Activated T-cell treated with anti-CD3 and anti-CD28 coated beads, Interleukin-2, amount 50 U/mL, for 72 hours (primary cell): ENCODE data around the gene ZDHHC4. TPM values are rescaled to one million over a fixed set of nuclear protein-coding genes. Genes with fewer than 3 reads are reported as not detected.

Source experiments
- ATAC-seq, 2 donors: fragments of 150-1000 bp; cut with Tn5 transposase; replicated peaks in 1 of 2; 2 replicates each; pipeline ENCODE4 v1.10.0; 2021; ENCODE audit warnings: moderate library complexity in 2 of 2, mild to moderate bottlenecking in 1 of 2
- DNase-seq, 2 donors: peaks; one replicate each; pipeline ENCODE4 v3.0.0; 2021 to 2022; ENCODE audit warnings: mixed read lengths in 1 of 2
- H3K27ac Mint-ChIP-seq: one replicate; pipeline ENCODE4 v1.8.0; 2022; ENCODE audit warnings: mild to moderate bottlenecking, moderate library complexity, mixed read lengths
- H3K27me3 Mint-ChIP-seq: one replicate; pipeline ENCODE4 v1.8.0; 2022; ENCODE audit warnings: low read depth, mixed read lengths
- H3K36me3 Mint-ChIP-seq, 2 donors: one replicate each; pipeline ENCODE4 v1.8.0; 2022; ENCODE audit warnings: mixed read lengths in 2 of 2, mild to moderate bottlenecking in 1 of 2; ENCODE audit not compliant: insufficient read depth in 2 of 2
- H3K4me1 Mint-ChIP-seq: one replicate; pipeline ENCODE4 v1.8.0; 2022; ENCODE audit warnings: low read depth, mixed read lengths
- H3K4me3 Mint-ChIP-seq, 2 donors: one replicate each; pipeline ENCODE4 v1.8.0; 2022; ENCODE audit warnings: mild to moderate bottlenecking in 2 of 2, mixed read lengths in 2 of 2, moderate library complexity in 2 of 2
- H3K9me3 Mint-ChIP-seq, 2 donors: one replicate each; pipeline ENCODE4 v1.8.0; 2022; ENCODE audit warnings: mixed read lengths in 2 of 2
- total RNA-seq, 2 donors: library from RNA; stranded (reverse); gene quantifications; one replicate each; pipeline ENCODE4 v1.2.3, GENCODE V29; 2022

Gene ZDHHC4
- total RNA-seq, 2 donors from 2014 or later = 48.5 to 48.9 TPM

DNA sequence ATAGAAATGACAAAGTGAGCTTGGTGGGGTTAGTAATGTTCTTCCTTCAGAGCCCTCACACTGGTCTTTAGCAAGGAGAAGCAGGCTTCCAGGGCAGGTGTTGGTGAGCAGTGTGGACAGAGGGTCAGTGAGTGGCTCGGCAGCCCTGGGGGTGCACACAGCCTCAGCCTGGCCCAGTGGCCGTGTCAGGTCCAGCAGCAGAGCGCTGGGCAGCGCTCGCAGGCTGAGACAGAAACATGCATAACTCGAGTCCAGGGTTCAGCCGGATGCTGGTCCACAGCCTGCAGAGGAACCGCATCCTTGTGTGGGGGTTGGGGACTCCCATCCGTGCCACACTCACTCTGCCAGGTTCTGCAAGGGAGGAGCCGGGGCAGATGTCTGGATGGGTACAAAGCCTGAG is 27.2 kb downstream of the ZDHHC4 start:
- H3K27me3 Mint-ChIP-seq = no peaks in the 10 kb centered on the region
- no peak overlapping the region for H3K4me3 Mint-ChIP-seq
- no peak for DNase-seq
- no peak overlapping the region for H3K27ac Mint-ChIP-seq
- ATAC-seq = no peak
- no peaks in the 10 kb centered on the region for H3K4me1 Mint-ChIP-seq
- no peaks in the 10 kb centered on the region for H3K9me3 Mint-ChIP-seq
- peaks cover 0 to 2% of the 10 kb centered on the region in 2 donors for H3K36me3 Mint-ChIP-seq

DNA sequence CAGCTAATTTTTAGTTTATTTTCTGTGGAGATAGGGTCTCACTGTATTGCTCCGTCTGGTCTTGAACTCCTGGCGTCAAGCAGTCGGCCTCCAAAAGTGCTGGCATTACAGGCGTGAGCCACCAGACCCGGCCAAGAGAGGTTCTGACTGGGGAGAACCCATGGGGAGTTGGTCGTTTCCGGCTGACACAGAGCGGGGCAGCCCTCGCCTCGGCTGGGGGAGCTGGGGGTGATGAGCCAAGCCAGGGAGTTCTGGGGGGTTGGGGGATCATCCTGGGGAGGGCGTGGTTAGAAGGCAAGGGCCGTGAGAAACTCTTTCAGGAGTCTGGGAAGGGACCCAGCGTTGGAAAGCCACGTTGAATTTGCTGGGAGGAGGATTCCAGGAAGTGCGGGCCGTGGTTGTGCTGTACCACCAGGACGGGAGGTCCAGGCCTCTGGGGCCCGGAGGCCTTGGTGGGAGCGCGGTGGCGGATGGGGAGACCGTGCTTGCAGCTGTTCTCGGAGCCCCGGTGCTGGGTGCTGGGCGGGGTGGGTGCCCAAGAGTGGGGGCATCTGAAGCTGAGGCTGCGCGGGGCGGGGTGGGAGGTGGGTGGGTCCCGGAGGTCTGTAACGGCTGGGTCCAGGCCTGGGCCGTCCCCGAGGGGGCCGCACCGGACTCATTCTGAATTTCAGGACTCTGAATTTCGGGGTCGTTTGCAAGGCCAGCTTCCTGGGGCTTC is 29.8 kb downstream of the ZDHHC4 start:
- Mint-ChIP-seq H3K27ac (no peak overlapping the region), H3K27me3 (no peaks in the 10 kb centered on the region), H3K36me3 (peaks cover 0 to 2% of the 10 kb centered on the region in 2 donors), H3K9me3 (no peaks in the 10 kb centered on the region), H3K4me3 (no peak overlapping the region), H3K4me1 (no peaks in the 10 kb centered on the region)
- no peak for ATAC-seq
- DNase-seq = no peak

- no peak overlapping the region for H3K4me3 Mint-ChIP-seq
- H3K4me1 Mint-ChIP-seq = no peaks in the 10 kb centered on the region
- ATAC-seq (no peak), DNase-seq (no peak)
- no peaks in the 10 kb centered on the region for H3K9me3 Mint-ChIP-seq
- no peaks in the 10 kb centered on the region for H3K27me3 Mint-ChIP-seq
- H3K27ac Mint-ChIP-seq = no peak overlapping the region
- peaks cover 0 to 2% of the 10 kb centered on the region in 2 donors for H3K36me3 Mint-ChIP-seq
Observed at GRCh38 chr7:6607651-6608051, 30.4 kb downstream of the ZDHHC4 start.

- no peaks in the 10 kb centered on the region for H3K4me1 Mint-ChIP-seq
- no peak for DNase-seq
- H3K36me3 Mint-ChIP-seq = peaks cover 0 to 2% of the 10 kb centered on the region in 2 donors
- H3K27me3 Mint-ChIP-seq = no peaks in the 10 kb centered on the region
- H3K9me3 Mint-ChIP-seq = no peaks in the 10 kb centered on the region
- H3K4me3 Mint-ChIP-seq = no peak overlapping the region
- no peak for ATAC-seq
- H3K27ac Mint-ChIP-seq = no peak overlapping the region
Observed at GRCh38 chr7:6608081-6608480, 30.8 kb downstream of the ZDHHC4 start.

GRCh38 chr7:6608794-6609193 is 31.5 kb downstream of the ZDHHC4 start:
- Mint-ChIP-seq H3K4me1 (no peaks in the 10 kb centered on the region), H3K4me3 (no peak overlapping the region), H3K27ac (no peak overlapping the region), H3K27me3 (no peaks in the 10 kb centered on the region), H3K36me3 (peaks cover 0 to 2% of the 10 kb centered on the region in 2 donors), H3K9me3 (no peaks in the 10 kb centered on the region)
- ATAC-seq (no peak), DNase-seq (no peak)

DNA sequence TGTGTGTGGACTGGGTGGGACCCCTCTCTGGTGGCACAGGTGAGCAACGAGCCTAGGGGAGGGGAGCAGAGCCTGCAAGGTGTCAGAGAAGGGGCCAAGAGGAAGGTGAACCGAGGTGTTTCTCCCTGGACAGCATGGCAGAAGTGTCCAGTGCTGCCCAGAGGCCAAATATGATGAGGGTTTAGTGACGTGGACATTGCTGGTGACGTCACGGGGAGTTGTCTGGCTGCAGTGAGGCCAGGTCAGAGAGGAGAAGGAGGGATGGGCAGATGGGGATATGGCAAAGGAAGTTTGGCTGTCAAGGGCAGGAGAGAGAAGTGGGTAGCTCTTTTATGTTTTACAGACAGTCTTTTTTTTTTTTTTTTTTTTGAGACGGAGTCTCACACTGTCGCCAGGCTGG is 35.6 kb downstream of the ZDHHC4 start:
- Mint-ChIP-seq H3K36me3 (no peaks in the 10 kb centered on the region), H3K4me3 (no peak overlapping the region), H3K4me1 (no peaks in the 10 kb centered on the region), H3K27ac (no peak overlapping the region), H3K9me3 (no peaks in the 10 kb centered on the region), H3K27me3 (peaks cover 6% of the 10 kb centered on the region)
- DNase-seq = no peak
- no peak for ATAC-seq

DNA sequence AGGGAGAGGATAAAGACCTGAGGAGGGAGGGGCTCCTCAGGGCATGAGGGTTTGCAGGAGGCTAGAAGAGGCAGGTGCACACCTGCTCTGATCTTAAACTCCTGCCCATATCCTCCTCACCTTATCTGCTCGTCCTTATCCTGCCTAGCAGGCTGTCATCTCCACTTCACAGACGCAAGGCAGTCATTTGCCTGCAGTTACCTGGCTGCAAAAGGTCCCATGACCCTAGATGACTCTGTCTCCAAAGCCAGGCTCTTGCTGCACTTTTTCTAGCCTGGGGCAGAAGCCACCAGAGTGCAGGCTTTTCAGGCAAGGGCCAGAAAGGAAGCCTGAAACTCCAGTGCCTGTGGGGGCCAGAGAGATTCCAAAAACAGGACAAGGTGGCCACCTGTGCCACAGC is 36.5 kb downstream of the ZDHHC4 start:
- Mint-ChIP-seq H3K36me3 (no peaks in the 10 kb centered on the region), H3K9me3 (no peaks in the 10 kb centered on the region), H3K27me3 (peaks cover 6% of the 10 kb centered on the region), H3K4me1 (peaks cover under 1% of the 10 kb centered on the region), H3K27ac (no peak overlapping the region), H3K4me3 (no peak overlapping the region)
- DNase-seq (no peak), ATAC-seq (no peak)

DNA sequence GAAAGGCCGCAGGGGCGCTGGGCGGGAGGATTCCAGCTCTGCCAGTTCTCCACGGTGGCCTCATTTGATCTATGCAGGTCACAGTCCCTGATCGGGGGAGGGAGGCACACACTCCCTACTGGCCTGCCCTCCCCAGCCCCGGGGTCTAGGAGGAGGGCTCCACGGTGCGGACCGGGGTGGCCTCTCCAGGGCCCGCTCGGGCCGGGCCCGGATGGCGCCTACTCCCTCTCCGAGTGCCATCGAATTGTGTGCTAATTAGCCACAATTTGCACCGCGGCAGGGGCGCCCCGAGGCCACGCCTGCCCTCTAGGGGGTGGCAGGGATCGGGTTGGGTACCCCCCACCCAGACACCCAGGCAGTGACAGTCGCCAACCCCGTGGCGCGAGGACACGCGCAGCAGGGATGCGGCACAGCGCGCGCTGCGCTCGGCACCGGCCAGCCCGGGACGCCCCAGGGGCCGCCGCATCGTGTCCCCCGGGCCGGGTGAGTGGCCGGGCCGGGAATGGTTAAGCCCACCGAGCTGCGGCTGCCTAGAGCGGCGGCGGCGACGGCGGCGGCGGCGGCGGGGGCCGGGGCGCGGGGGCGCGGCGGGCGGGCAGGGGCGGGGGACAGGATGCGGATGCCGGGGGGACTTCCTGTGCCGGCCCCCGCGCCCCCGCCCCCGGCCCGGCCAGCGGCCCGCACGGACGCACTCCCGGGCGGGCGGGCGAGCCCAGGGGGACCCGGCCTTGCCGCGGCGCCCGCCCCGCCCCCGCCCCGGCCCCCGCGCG is 37.9 kb downstream of the ZDHHC4 start, which contains the start of gene ZNF853:
ZNF853 (plus strand) TSS at position 658 of the 770 bp plus-strand sequence. CDS start 565 bp downstream, outside the sequence.
- H3K27me3 Mint-ChIP-seq = peaks cover 6% of the 10 kb centered on the region
- DNase-seq (peak; percentile 17 to 24), ATAC-seq (peak; percentile 55 to 67)
- peak within 1 kb of the TSS; percentile 92 for H3K27ac Mint-ChIP-seq
- H3K4me3 Mint-ChIP-seq = peak within 1 kb of the TSS; percentile 80 to 82
- peaks cover 15% of the 10 kb centered on the region for H3K4me1 Mint-ChIP-seq
- H3K9me3 Mint-ChIP-seq = no peaks in the 10 kb centered on the region
- H3K36me3 Mint-ChIP-seq = no peaks in the 10 kb centered on the region

DNA sequence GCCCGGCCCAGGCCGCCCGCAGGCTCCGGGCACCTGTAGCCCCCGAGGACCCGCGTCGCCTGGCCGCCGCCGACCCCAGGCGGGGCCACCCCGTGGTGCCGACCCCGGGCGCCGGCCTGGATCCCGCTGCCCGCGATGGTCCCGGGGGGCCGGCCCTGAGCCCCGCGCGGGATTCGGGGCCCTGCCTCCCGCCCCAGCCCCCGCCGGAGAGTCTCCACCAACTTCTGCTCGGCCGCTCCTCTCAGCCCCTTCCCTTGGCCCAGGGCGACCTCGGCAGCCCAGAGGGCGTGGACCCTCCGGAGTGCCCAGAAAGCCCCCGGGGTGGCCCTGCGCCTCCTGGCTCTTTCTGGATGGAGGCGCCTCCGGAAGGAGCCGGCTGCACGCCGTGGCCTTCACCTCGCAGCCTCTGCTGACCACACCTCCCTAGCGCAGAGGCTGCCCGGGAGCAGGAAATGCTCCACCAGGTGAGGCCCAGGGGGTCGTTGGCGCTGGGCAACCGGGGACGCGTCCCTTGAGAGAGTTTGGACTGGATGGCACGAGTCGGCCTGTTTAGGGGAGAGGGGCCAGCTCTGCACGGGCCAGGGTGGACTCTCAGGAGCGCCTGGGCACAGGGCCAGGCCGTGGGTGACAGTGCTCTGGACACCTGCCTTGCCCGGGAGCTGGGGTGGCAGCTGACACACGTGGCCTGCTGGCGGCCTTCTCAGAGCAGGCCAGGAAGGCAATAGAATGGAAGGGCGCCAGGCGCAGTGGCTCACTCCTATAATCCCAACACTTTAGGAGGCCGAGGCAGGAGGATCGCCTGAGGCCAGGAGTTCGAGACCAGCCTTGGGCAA is 38.7 kb downstream of the ZDHHC4 start:
- peaks cover 6% of the 10 kb centered on the region for H3K27me3 Mint-ChIP-seq
- peak; percentile 23 to 36 for ATAC-seq

DNA sequence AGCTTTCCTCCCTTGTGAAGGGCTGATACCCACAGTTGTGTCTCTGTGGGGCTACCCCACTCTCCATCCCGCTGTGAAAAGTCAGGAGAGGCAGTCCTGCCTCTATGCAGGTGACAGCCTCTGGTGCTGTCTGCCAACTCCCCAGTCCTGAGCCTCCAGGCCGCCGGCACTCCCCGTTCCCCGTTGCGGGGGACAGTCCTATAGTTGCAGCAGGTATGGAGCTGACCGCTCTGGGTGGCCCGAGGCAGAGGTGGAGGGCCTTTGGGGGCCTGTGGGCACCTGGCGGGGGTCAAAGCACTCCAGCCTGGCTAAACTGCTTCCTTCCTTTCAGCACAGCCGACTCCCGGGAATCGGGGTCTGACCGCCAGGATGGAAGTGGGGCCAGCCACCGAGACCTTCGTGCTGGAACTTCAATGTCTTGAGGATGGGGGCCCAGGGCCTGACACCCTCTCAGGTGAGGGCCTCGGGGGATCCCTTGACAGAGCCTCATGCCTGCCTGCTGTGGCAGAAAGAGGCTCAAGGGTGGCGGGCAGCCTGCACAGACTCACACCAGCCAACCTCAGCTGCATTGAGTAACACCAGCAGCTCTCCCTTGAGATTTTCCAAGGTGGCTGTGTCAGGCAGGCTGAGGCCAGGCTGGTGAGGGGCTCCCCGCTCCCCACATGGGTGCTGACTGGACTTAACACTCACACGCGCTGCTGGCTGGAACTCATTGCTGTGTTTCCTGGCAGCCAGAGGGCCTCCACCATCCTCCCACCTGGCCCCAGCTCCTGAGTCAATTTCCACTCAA is 39.8 kb downstream of the ZDHHC4 start:
- H3K4me3 Mint-ChIP-seq = peak overlapping the region in 1 of 2 donors; percentile 55
- no peak for DNase-seq
- H3K27ac Mint-ChIP-seq = no peak overlapping the region
- peaks cover 6% of the 10 kb centered on the region for H3K27me3 Mint-ChIP-seq
- H3K4me1 Mint-ChIP-seq = peaks cover 29% of the 10 kb centered on the region
- H3K36me3 Mint-ChIP-seq = peaks cover 0 to 2% of the 10 kb centered on the region in 2 donors
- no peaks in the 10 kb centered on the region for H3K9me3 Mint-ChIP-seq
- ATAC-seq = no peak

More for the DNA sequence above, 38.7 kb downstream of the ZDHHC4 start:
- DNase-seq = no peak
- Mint-ChIP-seq H3K9me3 (no peaks in the 10 kb centered on the region), H3K27ac (no peak overlapping the region), H3K36me3 (no peaks in the 10 kb centered on the region), H3K4me3 (peak overlapping the region; percentile 71 to 72), H3K4me1 (peaks cover 21% of the 10 kb centered on the region)

DNA sequence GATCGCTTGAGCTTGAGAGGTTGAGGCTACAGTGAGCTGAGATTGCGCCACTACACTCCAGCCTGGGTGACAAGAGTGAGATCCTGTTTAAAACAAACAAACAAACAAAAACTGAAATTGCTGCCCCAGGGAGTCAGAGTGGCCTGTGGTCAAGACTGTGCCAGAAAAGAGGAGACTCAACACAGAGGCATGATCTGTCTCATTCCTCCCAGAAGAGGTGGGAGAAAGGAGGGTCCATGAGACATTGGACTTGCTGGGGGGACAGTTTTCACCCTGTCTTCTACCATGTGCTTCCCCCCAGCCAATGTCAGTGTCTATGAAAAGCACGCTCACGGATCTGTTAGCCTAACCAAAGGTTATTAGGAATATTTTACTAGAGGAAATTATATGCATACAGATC is 41.4 kb downstream of the ZDHHC4 start:
- H3K36me3 Mint-ChIP-seq = peaks cover 0 to 2% of the 10 kb centered on the region in 2 donors
- DNase-seq = no peak
- H3K4me1 Mint-ChIP-seq = peaks cover 31% of the 10 kb centered on the region
- no peak for ATAC-seq
- H3K27me3 Mint-ChIP-seq = peaks cover 6% of the 10 kb centered on the region
- H3K9me3 Mint-ChIP-seq = no peaks in the 10 kb centered on the region
- H3K27ac Mint-ChIP-seq = no peak overlapping the region
- H3K4me3 Mint-ChIP-seq = no peak overlapping the region

- Mint-ChIP-seq H3K36me3 (peaks cover 0 to 2% of the 10 kb centered on the region in 2 donors), H3K27ac (no peak overlapping the region), H3K4me1 (peaks cover 40% of the 10 kb centered on the region), H3K4me3 (peak overlapping the region in 1 of 2 donors; percentile 42), H3K9me3 (no peaks in the 10 kb centered on the region), H3K27me3 (no peaks in the 10 kb centered on the region)
- ATAC-seq (peak in 1 of 2 donors; percentile 38), DNase-seq (no peak)
Observed at GRCh38 chr7:6619961-6620360, 42.7 kb downstream of the ZDHHC4 start.
